Mesothelial cell of epicardium (in vitro differentiated cells): ENCODE data around the gene CSPG4. TPM values are rescaled to one million over a fixed set of nuclear protein-coding genes. Genes with fewer than 3 reads are reported as not detected.
A peak's percentile ranks its signal among the peaks of the same experiment; 100 is the strongest.

Experiments
- DNase-seq, 2 experiments: peaks; one replicate each; pipeline ENCODE4 v3.0.0; 2021; ENCODE audit warnings: low spot score in 2 of 2; ENCODE audit not compliant: unreplicated experiment in 2 of 2
- H3K27ac Mint-ChIP-seq: 2 replicates; pipeline ENCODE4 v1.8.0; 2021; ENCODE audit warnings: mixed read lengths
- H3K27me3 Mint-ChIP-seq: 2 replicates; pipeline ENCODE4 v1.8.0; 2021; ENCODE audit warnings: low read depth, mixed read lengths
- H3K36me3 Mint-ChIP-seq: 2 replicates; pipeline ENCODE4 v1.8.0; 2021; ENCODE audit warnings: mixed read lengths
- H3K4me1 Mint-ChIP-seq: 2 replicates; pipeline ENCODE4 v1.8.0; 2021; ENCODE audit warnings: mixed read lengths
- H3K4me3 Mint-ChIP-seq: 2 replicates; pipeline ENCODE4 v1.8.0; 2021; ENCODE audit warnings: mild to moderate bottlenecking, moderate library complexity, mixed read lengths
- H3K9me3 Mint-ChIP-seq: 2 replicates; pipeline ENCODE4 v1.8.0; 2021; ENCODE audit warnings: mixed read lengths
- CTCF ChIP-seq: fragments of 200-600 bp; sonication (generic); IDR thresholded peaks from one replicate; pipeline ENCODE4 v1.5.0; 2021; ENCODE audit warnings: antibody characterized with exemption; ENCODE audit not compliant: unreplicated experiment
- total RNA-seq: library from RNA; stranded (reverse); gene quantifications from 3 replicates; pipeline ENCODE4 v1.2.1, GENCODE V29; 2021

The CSPG4 gene
- total RNA-seq, 1 donor from 2014 or later = 11.4 TPM

- peak overlapping the region; percentile 99 for H3K27ac Mint-ChIP-seq
- peaks cover 20% of the 10 kb centered on the region for H3K4me1 Mint-ChIP-seq
- H3K4me3 Mint-ChIP-seq = no peak overlapping the region
- no peak for DNase-seq
- H3K27me3 Mint-ChIP-seq = no peaks in the 10 kb centered on the region
- peaks cover 1% of the 10 kb centered on the region for H3K36me3 Mint-ChIP-seq
- no peaks in the 10 kb centered on the region for H3K9me3 Mint-ChIP-seq
- no peak for TF ChIP-seq CTCF
Measured at GRCh38 chr15:75725006-75725718, 12.5 kb upstream of the CSPG4 start.

DNA sequence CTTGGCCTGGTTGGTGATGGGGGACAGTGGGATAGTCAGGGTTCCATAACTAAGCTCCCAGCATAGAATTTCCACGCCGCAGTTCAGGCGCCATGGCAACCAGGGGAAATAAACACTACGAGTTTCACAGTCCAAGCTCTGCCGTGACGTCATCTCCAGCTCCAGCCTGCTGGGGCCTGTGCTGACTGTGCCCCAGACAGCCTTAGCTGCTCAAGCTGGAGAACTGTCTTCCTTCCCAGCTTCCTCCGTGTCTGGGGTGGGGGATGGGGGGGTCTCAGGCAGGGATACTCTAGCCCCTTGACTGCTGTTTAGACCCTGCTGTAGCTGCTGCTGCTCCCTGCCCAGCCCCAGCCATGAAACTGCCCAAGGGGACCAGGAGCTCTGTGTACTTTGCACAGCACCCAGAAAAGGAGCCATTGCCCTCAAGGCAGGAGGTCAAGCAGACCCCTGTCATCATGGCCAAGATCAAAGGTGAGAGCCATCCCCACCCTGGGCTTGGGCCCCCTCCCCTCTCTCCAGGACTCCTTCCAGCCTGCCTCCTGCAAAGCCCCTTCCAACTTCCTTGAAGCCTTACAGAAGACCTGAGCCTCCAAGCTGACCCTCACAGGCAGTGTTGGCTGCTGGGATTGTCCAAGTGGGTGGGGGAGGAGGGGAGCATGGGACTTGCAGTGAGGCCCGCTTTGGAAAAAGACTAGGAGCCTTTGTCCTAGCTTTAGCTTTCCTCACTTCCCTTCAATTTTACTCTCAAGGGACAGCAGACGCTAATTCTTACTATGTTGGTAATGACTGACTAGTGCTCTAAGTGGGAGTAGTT, 11.4 kb upstream of the CSPG4 start:
- no peak overlapping the region for H3K4me3 Mint-ChIP-seq
- H3K9me3 Mint-ChIP-seq = no peaks in the 10 kb centered on the region
- no peaks in the 10 kb centered on the region for H3K36me3 Mint-ChIP-seq
- peak overlapping the region; percentile 99 for H3K27ac Mint-ChIP-seq
- DNase-seq = peak; percentile 76 to 90
- H3K4me1 Mint-ChIP-seq = peaks cover 20% of the 10 kb centered on the region
- TF ChIP-seq CTCF = no peak
- H3K27me3 Mint-ChIP-seq = no peaks in the 10 kb centered on the region

DNA sequence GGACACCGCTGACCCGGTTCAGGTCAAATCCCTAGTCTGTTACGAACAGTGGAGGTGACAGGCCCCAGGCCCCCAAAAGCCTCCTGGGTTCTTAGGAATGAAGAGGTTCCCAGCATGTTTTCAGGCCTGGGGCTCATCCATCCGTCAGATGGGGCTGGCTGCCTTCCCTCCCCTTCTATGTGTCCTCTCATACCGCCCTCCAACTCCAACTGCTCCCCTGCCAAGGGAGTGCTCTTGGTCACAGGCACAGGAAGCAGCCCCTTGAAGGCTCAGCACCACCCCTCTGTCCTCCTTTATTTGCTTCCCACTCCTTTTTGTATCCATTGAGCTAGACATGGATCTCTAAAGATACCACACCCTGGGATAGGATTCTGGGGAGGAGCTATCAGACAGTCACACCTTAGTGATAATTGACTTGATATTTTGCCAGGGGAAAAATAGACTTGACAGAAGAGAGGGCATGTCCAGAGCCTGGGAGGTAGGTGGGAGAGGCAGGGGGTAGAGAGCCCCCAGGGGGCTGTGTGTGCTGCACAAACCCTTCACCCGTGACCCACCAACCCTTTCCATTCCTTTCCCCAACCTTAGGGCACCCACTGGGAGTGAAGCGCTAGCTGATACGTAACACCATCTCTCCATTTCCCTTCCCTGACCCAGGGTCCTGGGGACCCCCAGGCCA, 10.7 kb upstream of the CSPG4 start:
- DNase-seq = no peak

DNA sequence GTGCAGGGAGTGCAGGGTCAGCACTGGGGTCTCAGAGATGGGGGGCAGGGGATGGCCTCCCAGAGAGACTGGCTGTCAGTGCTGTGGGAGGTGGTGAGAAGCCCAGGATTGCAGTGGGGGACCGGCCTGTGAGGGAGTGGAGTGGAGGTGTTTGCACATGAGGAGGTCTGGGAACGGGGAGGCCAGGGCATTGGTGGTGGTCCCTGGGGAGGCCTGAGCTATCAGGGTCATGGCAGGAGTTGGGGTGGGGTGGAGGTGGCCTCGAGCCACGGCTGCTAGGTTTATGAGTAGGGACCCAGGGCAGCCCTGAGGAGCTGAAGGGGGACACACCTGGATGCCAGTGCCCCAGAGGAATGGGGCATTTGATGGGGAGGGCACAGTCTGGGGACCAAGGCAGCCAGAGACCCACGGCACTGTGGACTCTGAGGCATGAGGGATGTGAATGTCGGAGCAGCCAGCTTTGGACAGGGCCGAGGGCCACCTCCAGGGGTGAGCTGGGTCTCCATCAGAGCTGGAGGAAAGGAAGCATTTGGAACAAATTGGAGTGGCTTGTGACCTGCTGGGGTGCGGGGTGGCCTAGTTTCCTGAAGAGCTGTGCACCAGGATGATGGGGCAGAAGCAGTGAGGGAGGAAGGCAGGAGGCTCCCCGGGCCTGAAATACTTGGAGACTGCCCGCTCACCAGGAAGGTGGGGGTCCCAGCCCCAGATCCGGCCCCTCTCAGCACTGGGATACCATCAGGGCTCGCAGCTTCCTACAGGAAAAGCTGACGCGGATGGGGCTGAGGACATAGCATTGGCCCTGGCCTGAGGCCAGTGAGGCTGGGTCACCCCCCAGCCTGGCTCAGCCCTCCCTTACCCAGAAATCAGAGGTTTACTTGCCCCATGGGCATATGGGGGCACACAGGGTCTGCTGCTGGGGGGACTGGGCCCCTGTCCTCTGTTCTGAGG, 9.5 kb upstream of the CSPG4 start:
- Mint-ChIP-seq H3K4me1 (peaks cover 15% of the 10 kb centered on the region), H3K27ac (peak overlapping the region; percentile 86), H3K4me3 (no peak overlapping the region), H3K27me3 (no peaks in the 10 kb centered on the region), H3K36me3 (no peaks in the 10 kb centered on the region), H3K9me3 (no peaks in the 10 kb centered on the region)
- no peak for TF ChIP-seq CTCF
- no peak for DNase-seq

More for the DNA sequence above, 10.7 kb upstream of the CSPG4 start:
- peaks cover 20% of the 10 kb centered on the region for H3K4me1 Mint-ChIP-seq
- no peaks in the 10 kb centered on the region for H3K9me3 Mint-ChIP-seq
- H3K36me3 Mint-ChIP-seq = no peaks in the 10 kb centered on the region
- no peaks in the 10 kb centered on the region for H3K27me3 Mint-ChIP-seq
- H3K4me3 Mint-ChIP-seq = peak overlapping the region; percentile 10
- peak overlapping the region; percentile 99 for H3K27ac Mint-ChIP-seq
- no peak for TF ChIP-seq CTCF

DNA sequence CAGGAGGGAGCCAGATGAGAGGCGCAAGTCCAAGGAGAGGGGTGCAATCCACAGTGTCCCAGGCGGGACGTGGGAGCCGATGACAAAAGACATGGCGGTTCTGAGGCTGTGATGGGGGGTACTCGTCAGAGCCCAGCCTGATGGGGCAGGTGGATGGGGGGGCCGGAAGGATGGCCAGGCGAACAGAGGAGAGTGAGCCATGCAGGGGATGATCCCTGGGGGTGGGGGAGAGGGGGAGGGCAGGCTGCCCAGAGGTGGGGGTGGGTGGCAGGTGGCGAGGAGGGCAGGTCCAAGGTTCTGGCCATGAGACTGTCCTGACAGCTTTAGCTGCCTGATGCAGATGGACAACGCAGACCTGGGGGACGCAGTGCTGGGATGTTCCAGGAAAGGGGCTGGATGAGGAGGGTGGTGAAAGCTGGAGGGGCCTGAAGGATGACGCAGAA, 8.9 kb upstream of the CSPG4 start:
- H3K4me1 Mint-ChIP-seq = peaks cover 11% of the 10 kb centered on the region
- H3K9me3 Mint-ChIP-seq = no peaks in the 10 kb centered on the region
- no peak for TF ChIP-seq CTCF
- no peaks in the 10 kb centered on the region for H3K27me3 Mint-ChIP-seq
- H3K36me3 Mint-ChIP-seq = no peaks in the 10 kb centered on the region
- DNase-seq = no peak
- H3K4me3 Mint-ChIP-seq = no peak overlapping the region
- peak overlapping the region; percentile 86 for H3K27ac Mint-ChIP-seq
